MM.1S (cell line): ENCODE data around the gene DONSON.

ENCODE experiments used
- DNase-seq: peaks from one replicate; pipeline ENCODE4 v3.0.0-alpha.2; 2015
- H2AFZ ChIP-seq: fragments of 300-600 bp; sonication (generic); 2 replicates; pipeline ENCODE4 v1.6.0; 2016; ENCODE audit warnings: antibody characterized with exemption, low read length
- H3F3A ChIP-seq: fragments of 300-600 bp; sonication (generic); 2 replicates; pipeline ENCODE4 v1.6.1; 2016; ENCODE audit warnings: mild to moderate bottlenecking, antibody characterized with exemption, low read length, moderate library complexity, mixed read lengths; ENCODE audit not compliant: insufficient read depth
- H3K27ac ChIP-seq: fragments of 300-600 bp; sonication (generic); 2 replicates; pipeline ENCODE4 v1.5.1; 2016; ENCODE audit warnings: mild to moderate bottlenecking, low read length
- H3K27me3 ChIP-seq: fragments of 300-600 bp; sonication (generic); replicated peaks from 2 replicates; pipeline ENCODE4 v1.6.0; 2016; ENCODE audit warnings: low read length; ENCODE audit not compliant: insufficient read depth
- H3K36me3 ChIP-seq: fragments of 300-600 bp; sonication (generic); replicated peaks from 2 replicates; pipeline ENCODE4 v1.6.1; 2016; ENCODE audit warnings: mild to moderate bottlenecking, low read length, mixed read lengths; ENCODE audit not compliant: insufficient read depth
- H3K4me1 ChIP-seq: fragments of 300-600 bp; sonication (generic); 2 replicates; pipeline ENCODE4 v1.6.1; 2016; ENCODE audit warnings: low read length, mixed read lengths
- H3K4me2 ChIP-seq: fragments of 300-600 bp; sonication (generic); 2 replicates; pipeline ENCODE4 v1.6.0; 2016; ENCODE audit warnings: low read depth, low read length
- H3K4me3 ChIP-seq: fragments of 300-600 bp; sonication (generic); 2 replicates; pipeline ENCODE4 v1.5.1; 2016; ENCODE audit warnings: low read length, mixed read lengths
- H3K79me2 ChIP-seq: fragments of 300-600 bp; sonication (generic); 2 replicates; pipeline ENCODE4 v1.6.1; 2016; ENCODE audit warnings: mixed run types, low read length, mixed read lengths
- H3K9ac ChIP-seq: fragments of 300-600 bp; sonication (generic); 2 replicates; pipeline ENCODE4 v1.6.1; 2016; ENCODE audit warnings: low read length, mixed read lengths
- H3K9me2 ChIP-seq: fragments of 300-600 bp; sonication (generic); replicated peaks from 2 replicates; pipeline ENCODE4 v1.6.1; 2016; ENCODE audit warnings: mild to moderate bottlenecking, low read length, mixed read lengths; ENCODE audit not compliant: insufficient read depth
- H3K9me3 ChIP-seq: fragments of 300-600 bp; sonication (generic); replicated peaks from 2 replicates; pipeline ENCODE4 v1.6.1; 2016; ENCODE audit warnings: mild to moderate bottlenecking, low read length, mixed read lengths; ENCODE audit not compliant: insufficient read depth
- H4K20me1 ChIP-seq: fragments of 300-600 bp; sonication (generic); 2 replicates; pipeline ENCODE4 v1.6.1; 2016; ENCODE audit warnings: mild to moderate bottlenecking, low read length, moderate library complexity, mixed read lengths; ENCODE audit not compliant: insufficient read depth
- EZH2 ChIP-seq: fragments of 300-600 bp; sonication (generic); optimal IDR thresholded peaks from 2 replicates; pipeline ENCODE3; 2017; ENCODE audit warnings: low read depth, mild to moderate bottlenecking, antibody characterized with exemption, low read length, mixed read lengths
- EZH2phosphoT487 ChIP-seq: fragments of 300-600 bp; sonication (generic); IDR thresholded peaks from 2 replicates; pipeline ENCODE4 v1.6.1; 2018; ENCODE audit warnings: antibody characterized with exemption, low read length
- TF ChIP-seq, protein P1 (sequence below): fragments of 300-600 bp; sonication (generic); IDR thresholded peaks from 2 replicates; pipeline ENCODE4 v1.5.1; 2016; ENCODE audit warnings: antibody characterized with exemption, low read length, mixed read lengths

Gene DONSON

DNA sequence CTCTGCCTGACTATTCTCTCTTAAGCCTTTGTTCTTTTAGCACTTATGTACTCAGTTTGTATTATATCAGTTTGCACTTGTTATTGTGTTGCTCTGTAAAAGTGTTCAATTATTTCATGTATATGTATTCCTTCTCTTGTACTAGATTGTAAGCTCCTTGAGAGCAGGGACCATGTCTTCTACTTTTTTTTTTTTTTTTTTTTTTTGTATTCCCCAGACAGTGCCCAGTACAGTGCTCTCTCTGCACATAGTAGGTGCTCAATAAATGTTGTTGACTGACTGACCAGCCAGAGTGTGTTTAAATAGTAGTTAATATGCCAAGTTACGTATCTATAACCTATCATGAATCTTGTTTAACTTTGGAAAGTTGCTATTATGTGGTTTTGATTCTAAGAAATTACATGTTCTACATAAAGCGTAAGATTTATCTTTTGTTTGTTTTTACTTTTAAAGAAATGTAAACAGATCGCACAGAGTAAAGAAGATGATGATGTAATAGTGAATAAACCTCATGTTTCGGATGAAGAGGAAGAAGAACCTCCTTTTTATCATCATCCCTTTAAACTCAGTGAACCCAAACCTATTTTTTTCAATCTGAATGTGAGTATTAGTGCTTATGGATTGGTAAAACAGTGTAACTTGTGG, 29.6 kb downstream of the DONSON start:
- Histone ChIP-seq H3K27me3 (no peaks in the 10 kb centered on the region), H3K36me3 (peaks cover 76% of the 10 kb centered on the region), H3K4me2 (no peak overlapping the region), H3K9ac (no peak overlapping the region), H3K27ac (no peak overlapping the region), H3K4me1 (no peaks in the 10 kb centered on the region), H3K9me3 (no peaks in the 10 kb centered on the region), H3F3A (peaks cover 6% of the 10 kb centered on the region; the same call in 1 of the 2 replicates), H4K20me1 (peaks cover 47% of the 10 kb centered on the region), H3K9me2 (no peaks in the 10 kb centered on the region), H2AFZ (no peak overlapping the region), H3K79me2 (peaks cover 95% of the 10 kb centered on the region), H3K4me3 (no peak overlapping the region)
- DNase-seq = no peak
- TF ChIP-seq EZH2phosphoT487 = no peak
- no peak for TF ChIP-seq EZH2
- TF ChIP-seq, protein P1, sequence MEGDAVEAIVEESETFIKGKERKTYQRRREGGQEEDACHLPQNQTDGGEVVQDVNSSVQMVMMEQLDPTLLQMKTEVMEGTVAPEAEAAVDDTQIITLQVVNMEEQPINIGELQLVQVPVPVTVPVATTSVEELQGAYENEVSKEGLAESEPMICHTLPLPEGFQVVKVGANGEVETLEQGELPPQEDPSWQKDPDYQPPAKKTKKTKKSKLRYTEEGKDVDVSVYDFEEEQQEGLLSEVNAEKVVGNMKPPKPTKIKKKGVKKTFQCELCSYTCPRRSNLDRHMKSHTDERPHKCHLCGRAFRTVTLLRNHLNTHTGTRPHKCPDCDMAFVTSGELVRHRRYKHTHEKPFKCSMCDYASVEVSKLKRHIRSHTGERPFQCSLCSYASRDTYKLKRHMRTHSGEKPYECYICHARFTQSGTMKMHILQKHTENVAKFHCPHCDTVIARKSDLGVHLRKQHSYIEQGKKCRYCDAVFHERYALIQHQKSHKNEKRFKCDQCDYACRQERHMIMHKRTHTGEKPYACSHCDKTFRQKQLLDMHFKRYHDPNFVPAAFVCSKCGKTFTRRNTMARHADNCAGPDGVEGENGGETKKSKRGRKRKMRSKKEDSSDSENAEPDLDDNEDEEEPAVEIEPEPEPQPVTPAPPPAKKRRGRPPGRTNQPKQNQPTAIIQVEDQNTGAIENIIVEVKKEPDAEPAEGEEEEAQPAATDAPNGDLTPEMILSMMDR = no peak

- peaks cover 95% of the 10 kb centered on the region for H3K79me2 ChIP-seq
Observed at GRCh38 chr21:33557447-33557846, 31.0 kb downstream of the DONSON start.

GRCh38 chr21:33554982-33555344, 33.5 kb downstream of the DONSON start:
- Histone ChIP-seq H3K9me2 (no peaks in the 10 kb centered on the region), H3K9me3 (no peaks in the 10 kb centered on the region), H3K4me3 (no peak overlapping the region), H3K36me3 (peaks cover 88% of the 10 kb centered on the region), H3K79me2 (peaks cover 98% of the 10 kb centered on the region), H3F3A (peaks cover 6% of the 10 kb centered on the region; the same call in 1 of the 2 replicates), H3K9ac (no peak overlapping the region), H3K4me1 (no peaks in the 10 kb centered on the region), H3K27ac (no peak overlapping the region), H2AFZ (no peak overlapping the region), H3K4me2 (no peak overlapping the region), H3K27me3 (no peaks in the 10 kb centered on the region), H4K20me1 (peaks cover 68% of the 10 kb centered on the region)
- DNase-seq = no peak
- TF ChIP-seq, protein P1 = no peak
- TF ChIP-seq EZH2phosphoT487 (no peak), EZH2 (no peak)

More at GRCh38 chr21:33557447-33557846, 31.0 kb downstream of the DONSON start:
- H3F3A ChIP-seq = peaks cover 6% of the 10 kb centered on the region; the same call in 1 of the 2 replicates
- no peak for DNase-seq
- TF ChIP-seq, protein P1 = no peak
- TF ChIP-seq EZH2 (no peak), EZH2phosphoT487 (no peak)
- no peak overlapping the region for H2AFZ ChIP-seq
- H3K4me2 ChIP-seq = no peak overlapping the region
- no peak overlapping the region for H3K4me3 ChIP-seq
- peaks cover 60% of the 10 kb centered on the region for H4K20me1 ChIP-seq
- peaks cover 80% of the 10 kb centered on the region for H3K36me3 ChIP-seq
- H3K27me3 ChIP-seq = no peaks in the 10 kb centered on the region
- no peaks in the 10 kb centered on the region for H3K9me2 ChIP-seq
- no peaks in the 10 kb centered on the region for H3K4me1 ChIP-seq
- H3K9me3 ChIP-seq = no peaks in the 10 kb centered on the region
- no peak overlapping the region for H3K27ac ChIP-seq
- no peak overlapping the region for H3K9ac ChIP-seq
